Measurements from ENCODE around the gene RECQL5. TPM values are rescaled to one million over a fixed set of nuclear protein-coding genes. Genes with fewer than 3 reads are reported as not detected.
"Not testable (repeated sequence)": the region's sequence is repeated elsewhere in the genome, so short reads cannot be mapped to it uniquely, and the experiment has no call there.

Gene RECQL5
- total RNA-seq, 1 donor from 2014 or later, result 49.8 TPM

GRCh38 chr17:75596320-75597087 lies 70.5 kb downstream of the RECQL5 start:
- no peaks in the 10 kb centered on the region for H3K36me3 Mint-ChIP-seq (ENCODE audit: unreplicated experiment)
- H3K4me1 Mint-ChIP-seq (ENCODE audit: low read depth, unreplicated experiment), result no peaks in the 10 kb centered on the region
- H3K4me3 Mint-ChIP-seq (ENCODE audit: unreplicated experiment), result no peak overlapping the region
- TF ChIP-seq CTCF (IDR thresholded peaks at IDR 0.05; ENCODE audit: partially characterized antibody, unreplicated experiment), result no peak
- H3K27ac Mint-ChIP-seq (ENCODE audit: unreplicated experiment), result no peak overlapping the region
- DNase-seq, result no peak
- H3K27me3 Mint-ChIP-seq (ENCODE audit: unreplicated experiment), result peaks cover 2% of the 10 kb centered on the region
- peaks cover 6% of the 10 kb centered on the region for H3K9me3 Mint-ChIP-seq (ENCODE audit: unreplicated experiment)

GRCh38 chr17:75595920-75596313 lies 71.0 kb downstream of the RECQL5 start:
- peaks cover 4% of the 10 kb centered on the region for H3K27me3 Mint-ChIP-seq (ENCODE audit: unreplicated experiment)
- no peak overlapping the region for H3K4me3 Mint-ChIP-seq (ENCODE audit: unreplicated experiment)
- TF ChIP-seq CTCF (IDR thresholded peaks at IDR 0.05; ENCODE audit: partially characterized antibody, unreplicated experiment), result no peak
- no peak for DNase-seq
- H3K9me3 Mint-ChIP-seq (ENCODE audit: unreplicated experiment), result peaks cover 5% of the 10 kb centered on the region
- no peak overlapping the region for H3K27ac Mint-ChIP-seq (ENCODE audit: unreplicated experiment)
- H3K4me1 Mint-ChIP-seq (ENCODE audit: low read depth, unreplicated experiment), result no peaks in the 10 kb centered on the region
- no peaks in the 10 kb centered on the region for H3K36me3 Mint-ChIP-seq (ENCODE audit: unreplicated experiment)

GRCh38 chr17:75595284-75595919 lies 71.6 kb downstream of the RECQL5 start:
- Mint-ChIP-seq H3K9me3 (ENCODE audit: unreplicated experiment) (peaks cover 5% of the 10 kb centered on the region), H3K4me1 (ENCODE audit: low read depth, unreplicated experiment) (no peaks in the 10 kb centered on the region), H3K27ac (ENCODE audit: unreplicated experiment) (no peak overlapping the region), H3K4me3 (ENCODE audit: unreplicated experiment) (no peak overlapping the region), H3K27me3 (ENCODE audit: unreplicated experiment) (peaks cover 6% of the 10 kb centered on the region), H3K36me3 (ENCODE audit: unreplicated experiment) (no peaks in the 10 kb centered on the region)
- no peak for DNase-seq
- no peak for TF ChIP-seq CTCF (IDR thresholded peaks at IDR 0.05; ENCODE audit: partially characterized antibody, unreplicated experiment)

- no peaks in the 10 kb centered on the region for H3K4me1 Mint-ChIP-seq (ENCODE audit: low read depth, unreplicated experiment)
- DNase-seq, result no peak
- no peak overlapping the region for H3K4me3 Mint-ChIP-seq (ENCODE audit: unreplicated experiment)
- peaks cover 6% of the 10 kb centered on the region for H3K27me3 Mint-ChIP-seq (ENCODE audit: unreplicated experiment)
- H3K27ac Mint-ChIP-seq (ENCODE audit: unreplicated experiment), result no peak overlapping the region
- TF ChIP-seq CTCF (IDR thresholded peaks at IDR 0.05; ENCODE audit: partially characterized antibody, unreplicated experiment), result no peak
- H3K9me3 Mint-ChIP-seq (ENCODE audit: unreplicated experiment), result peaks cover 5% of the 10 kb centered on the region
- no peaks in the 10 kb centered on the region for H3K36me3 Mint-ChIP-seq (ENCODE audit: unreplicated experiment)
Measured at GRCh38 chr17:75594499-75595283, 72.3 kb downstream of the RECQL5 start.

GRCh38 chr17:75593430-75593829 lies 73.5 kb downstream of the RECQL5 start:
- DNase-seq; H3K27me3 Mint-ChIP-seq (ENCODE audit: unreplicated experiment); H3K36me3 Mint-ChIP-seq (ENCODE audit: unreplicated experiment); H3K4me3 Mint-ChIP-seq (ENCODE audit: unreplicated experiment); H3K27ac Mint-ChIP-seq (ENCODE audit: unreplicated experiment); H3K9me3 Mint-ChIP-seq (ENCODE audit: unreplicated experiment); H3K4me1 Mint-ChIP-seq (ENCODE audit: low read depth, unreplicated experiment): not testable (repeated sequence)
